Uterus (tissue), 4 donors: Measurements from ENCODE around the gene SSX4B. TPM values are rescaled to one million over a fixed set of nuclear protein-coding genes. Genes with fewer than 3 reads are reported as not detected.
"Not testable (repeated sequence)": the region's sequence is repeated elsewhere in the genome, so short reads cannot be mapped to it uniquely, and the experiment has no call there.

ENCODE experiments used
- DNase-seq, 2 donors: peaks; one replicate each; pipeline ENCODE4 v3.0.0-alpha.2; 2019 to 2020
- H3K27ac ChIP-seq, 2 donors: fragments of 200-600 bp; sonication (generic); 1 replicate in 1 of 2; 2 replicates in 1 of 2; pipeline ENCODE4 v1.5.1; 2016 to 2018
- H3K27me3 ChIP-seq, 2 donors: fragments of 200-600 bp; sonication (generic); one replicate each; pipeline ENCODE4 v1.5.1; 2018 to 2019; ENCODE audit warnings: control low read depth in 1 of 2
- H3K36me3 ChIP-seq, 2 donors: fragments of 200-600 bp; sonication (generic); one replicate each; pipeline ENCODE4 v1.5.1; 2019; ENCODE audit warnings: control low read depth in 1 of 2
- H3K4me1 ChIP-seq, 2 donors: fragments of 200-600 bp; sonication (generic); one replicate each; pipeline ENCODE4 v1.5.1; 2018 to 2019; ENCODE audit warnings: control low read depth in 1 of 2
- H3K4me3 ChIP-seq, 2 donors: fragments of 200-600 bp; sonication (generic); 1 replicate in 1 of 2; 2 replicates in 1 of 2; pipeline ENCODE4 v1.5.1; 2018 to 2019; ENCODE audit warnings: mild to moderate bottlenecking in 1 of 2
- H3K9me3 ChIP-seq, 2 donors: fragments of 200-600 bp; sonication (generic); one replicate each; pipeline ENCODE4 v1.5.1; 2019; ENCODE audit warnings: control low read depth in 1 of 2
- POLR2A ChIP-seq, 2 donors: fragments of 450-650 bp; IDR thresholded peaks; one replicate each; pipeline ENCODE4 v1.6.1; 2016; ENCODE audit warnings: antibody characterized with exemption in 2 of 2, mild to moderate bottlenecking in 1 of 2, moderate library complexity in 1 of 2
- intact Hi-C: fragments of 100-400 bp; cut with DNase I; formaldehyde crosslinking; loops from one replicate; pipeline ENCODE4 v1.15.1; 2023; ENCODE audit warnings: low total_unique reads
- total RNA-seq, 4 donors: library from RNA; depleted of rRNA in 3 of 4; stranded (reverse); fragments of >200 nt in 3 of 4; gene quantifications; one replicate each; pipeline versions ENCODE4 v1.1.0 to v1.2.4, GENCODE V29; 2014 to 2023
- TF ChIP-seq, protein P1 (sequence below), 4 experiments: fragments of 200-600 bp in 2 of 4; fragments of 450-650 bp in 2 of 4; sonication (generic) in 2 of 4; IDR thresholded peaks; one replicate each; pipeline ENCODE4 v1.5.1; 2016 to 2019; ENCODE audit warnings: antibody characterized with exemption in 4 of 4, mild to moderate bottlenecking in 2 of 4, moderate library complexity in 1 of 4
- donor health status: DM: yes; HTN: yes; CAD: no.

SSX4B gene, protein sequence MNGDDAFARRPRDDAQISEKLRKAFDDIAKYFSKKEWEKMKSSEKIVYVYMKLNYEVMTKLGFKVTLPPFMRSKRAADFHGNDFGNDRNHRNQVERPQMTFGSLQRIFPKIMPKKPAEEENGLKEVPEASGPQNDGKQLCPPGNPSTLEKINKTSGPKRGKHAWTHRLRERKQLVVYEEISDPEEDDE
- not detected for total RNA-seq

DNA sequence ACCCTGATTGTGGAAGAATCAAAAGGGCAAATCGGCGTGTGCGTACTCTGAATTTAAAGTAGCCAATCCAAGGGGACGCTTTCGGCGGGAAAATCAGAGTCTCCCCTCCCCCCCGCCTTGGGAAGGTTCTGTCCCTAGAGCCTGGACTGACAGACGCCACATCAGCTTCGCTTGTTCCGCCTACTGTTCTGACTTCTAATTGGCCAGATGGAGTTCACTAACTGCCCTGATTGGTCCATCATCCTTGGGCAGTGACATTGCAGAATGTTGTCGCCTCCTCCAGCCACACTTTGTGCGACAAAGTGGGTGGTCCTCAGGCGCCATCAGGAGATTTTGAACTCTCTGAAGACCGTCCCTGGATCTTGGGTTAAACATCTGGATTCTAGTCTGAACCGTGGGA lies at the start of gene SSX4B:
Gene SSX4B (minus strand): TSS at position 101 of the 400 bp plus-strand sequence. CDS start 588 bp downstream, outside the sequence.
- DNase-seq, intact Hi-C loops, H3K4me1 ChIP-seq, H3K36me3 ChIP-seq, H3K9me3 ChIP-seq, H3K27me3 ChIP-seq, H3K27ac ChIP-seq, H3K4me3 ChIP-seq: not testable (repeated sequence)

DNA sequence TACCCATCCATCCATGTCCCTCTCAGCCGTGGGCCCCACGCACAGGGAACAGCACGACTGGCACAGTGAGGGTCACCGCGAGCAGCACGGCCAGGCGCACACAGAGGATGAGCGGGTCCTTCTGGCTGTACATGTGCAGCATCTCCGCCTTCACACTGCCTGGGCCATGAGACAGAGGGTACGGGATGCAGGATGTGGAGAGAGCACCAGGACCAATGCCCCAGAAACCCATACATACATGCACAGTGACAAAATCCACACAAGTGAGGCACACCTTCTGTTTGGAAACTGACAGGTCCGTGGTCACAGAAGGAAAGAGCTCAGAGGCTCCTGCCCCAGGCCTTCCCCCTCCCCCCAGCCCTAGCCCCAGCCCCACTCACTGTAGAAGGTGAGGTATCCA lies 48.8 kb upstream of the SSX4B start:
- no peak for DNase-seq
- no peaks in the 10 kb centered on the region for H3K27me3 ChIP-seq
- intact Hi-C loops = no loop called here
- H3K36me3 ChIP-seq = no peaks in the 10 kb centered on the region
- no peaks in the 10 kb centered on the region for H3K4me1 ChIP-seq
- H3K4me3 ChIP-seq = no peak overlapping the region
- H3K27ac ChIP-seq = no peak overlapping the region
- no peak for TF ChIP-seq POLR2A (IDR thresholded peaks at IDR 0.05)
- TF ChIP-seq, protein P1, sequence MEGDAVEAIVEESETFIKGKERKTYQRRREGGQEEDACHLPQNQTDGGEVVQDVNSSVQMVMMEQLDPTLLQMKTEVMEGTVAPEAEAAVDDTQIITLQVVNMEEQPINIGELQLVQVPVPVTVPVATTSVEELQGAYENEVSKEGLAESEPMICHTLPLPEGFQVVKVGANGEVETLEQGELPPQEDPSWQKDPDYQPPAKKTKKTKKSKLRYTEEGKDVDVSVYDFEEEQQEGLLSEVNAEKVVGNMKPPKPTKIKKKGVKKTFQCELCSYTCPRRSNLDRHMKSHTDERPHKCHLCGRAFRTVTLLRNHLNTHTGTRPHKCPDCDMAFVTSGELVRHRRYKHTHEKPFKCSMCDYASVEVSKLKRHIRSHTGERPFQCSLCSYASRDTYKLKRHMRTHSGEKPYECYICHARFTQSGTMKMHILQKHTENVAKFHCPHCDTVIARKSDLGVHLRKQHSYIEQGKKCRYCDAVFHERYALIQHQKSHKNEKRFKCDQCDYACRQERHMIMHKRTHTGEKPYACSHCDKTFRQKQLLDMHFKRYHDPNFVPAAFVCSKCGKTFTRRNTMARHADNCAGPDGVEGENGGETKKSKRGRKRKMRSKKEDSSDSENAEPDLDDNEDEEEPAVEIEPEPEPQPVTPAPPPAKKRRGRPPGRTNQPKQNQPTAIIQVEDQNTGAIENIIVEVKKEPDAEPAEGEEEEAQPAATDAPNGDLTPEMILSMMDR (IDR thresholded peaks at IDR 0.05) = no peak
- H3K9me3 ChIP-seq = no peaks in the 10 kb centered on the region

DNA sequence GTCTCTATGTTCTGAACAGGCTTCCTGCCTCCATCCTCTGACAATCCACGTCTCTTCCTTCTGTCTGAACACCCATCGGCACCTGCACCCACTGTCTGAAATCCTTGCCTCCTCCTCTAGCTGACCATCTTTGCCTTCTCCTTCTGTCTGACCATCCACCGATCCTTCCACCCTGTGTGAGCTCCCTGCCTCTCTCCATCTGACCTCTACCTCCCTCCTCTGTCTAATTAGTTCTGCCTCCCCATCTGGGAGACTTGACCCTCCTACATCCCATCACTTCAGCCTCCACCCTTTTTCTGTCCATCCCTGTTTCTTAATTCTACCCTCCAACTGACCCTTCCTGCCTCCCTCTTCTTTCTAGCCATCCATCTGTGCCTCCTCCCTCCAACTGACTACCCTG lies 48.3 kb upstream of the SSX4B start:
- TF ChIP-seq, protein P1 (IDR thresholded peaks at IDR 0.05) = no peak
- TF ChIP-seq POLR2A (IDR thresholded peaks at IDR 0.05) = no peak
- no peaks in the 10 kb centered on the region for H3K4me1 ChIP-seq
- DNase-seq = no peak
- H3K36me3 ChIP-seq = no peaks in the 10 kb centered on the region
- H3K4me3 ChIP-seq = no peak overlapping the region
- no peaks in the 10 kb centered on the region for H3K9me3 ChIP-seq
- H3K27me3 ChIP-seq = no peaks in the 10 kb centered on the region
- no peak overlapping the region for H3K27ac ChIP-seq
- intact Hi-C loops = no loop called here

DNA sequence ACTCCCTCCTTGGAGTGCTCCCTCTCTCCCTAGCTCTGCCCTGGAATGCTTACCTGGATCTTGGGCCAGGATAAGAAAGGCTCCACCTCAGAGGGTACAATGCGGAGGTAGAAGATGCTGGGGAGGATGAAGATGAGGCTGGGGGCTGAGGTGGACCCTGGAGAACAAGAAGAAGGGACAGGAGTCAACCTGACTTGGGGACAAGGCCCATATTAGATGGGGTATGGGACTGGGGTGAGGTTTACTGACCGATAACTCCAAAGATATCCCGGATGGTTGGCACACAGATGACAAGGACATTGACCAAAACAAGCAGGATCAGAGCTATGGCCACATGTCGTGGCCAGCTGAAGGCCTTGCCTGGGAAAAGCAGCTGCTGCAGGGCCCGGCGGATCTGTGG lies 47.7 kb upstream of the SSX4B start:
- intact Hi-C loops = no loop called here
- no peak for DNase-seq
- H3K9me3 ChIP-seq = no peaks in the 10 kb centered on the region
- no peaks in the 10 kb centered on the region for H3K36me3 ChIP-seq
- no peaks in the 10 kb centered on the region for H3K27me3 ChIP-seq
- no peak overlapping the region for H3K4me3 ChIP-seq
- H3K27ac ChIP-seq = no peak overlapping the region
- no peaks in the 10 kb centered on the region for H3K4me1 ChIP-seq
- TF ChIP-seq, protein P1 (IDR thresholded peaks at IDR 0.05) = no peak
- TF ChIP-seq POLR2A (IDR thresholded peaks at IDR 0.05) = no peak

DNA sequence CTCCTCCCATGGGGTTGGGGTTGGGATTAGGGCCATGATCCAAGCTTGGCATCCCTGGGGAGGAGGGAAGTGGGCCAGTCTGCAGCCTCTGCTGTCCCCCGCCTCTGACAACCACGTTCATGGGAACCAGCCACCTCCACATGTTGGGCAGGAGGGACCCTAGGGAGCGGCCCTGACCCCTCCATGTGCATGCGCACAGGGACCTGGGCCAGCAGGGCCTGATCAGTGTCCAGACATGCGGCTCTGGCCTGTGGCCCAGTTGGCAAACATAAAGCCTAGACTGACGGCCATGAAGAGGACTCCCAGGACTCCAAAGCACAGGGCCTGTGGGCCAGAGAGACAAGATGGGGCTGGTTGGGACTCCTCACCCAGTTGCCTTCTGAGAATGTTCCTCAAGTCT lies 47.0 kb upstream of the SSX4B start:
- Histone ChIP-seq H3K4me1 (no peaks in the 10 kb centered on the region), H3K9me3 (no peaks in the 10 kb centered on the region), H3K27me3 (no peaks in the 10 kb centered on the region), H3K36me3 (no peaks in the 10 kb centered on the region), H3K4me3 (no peak overlapping the region), H3K27ac (no peak overlapping the region)
- intact Hi-C loops = no loop called here
- TF ChIP-seq, protein P1 (IDR thresholded peaks at IDR 0.05) = no peak
- TF ChIP-seq POLR2A (IDR thresholded peaks at IDR 0.05) = no peak
- no peak for DNase-seq
